ENCODE data around the gene ZNF195. TPM values are rescaled to one million over a fixed set of nuclear protein-coding genes. Genes with fewer than 3 reads are reported as not detected.
A peak's percentile ranks its signal among the peaks of the same experiment; 100 is the strongest.

The ZNF195 gene
- polyA plus RNA-seq (2012; rRNA removed): 13.2 and 21.7 TPM in 2 replicates
- polyA plus RNA-seq (2012; cell fraction: cytosol; rRNA removed): 16.3 and 16.4 TPM in 2 replicates
- 36.3 and 50.2 TPM in 2 replicates for polyA plus RNA-seq (2012; cell fraction: nucleus; rRNA removed)

- peaks cover 3% of the 10 kb centered on the region for H3F3A ChIP-seq (replicated peaks; ENCODE audit: insufficient read depth)
- no peaks in the 10 kb centered on the region for H3K27me3 ChIP-seq (ENCODE audit: insufficient read depth)
- H3K9me2 ChIP-seq: no peaks in the 10 kb centered on the region
- H3K4me3 ChIP-seq (ENCODE audit: low read depth in 2 of 2, low read length in 1 of 2): peak within 1 kb of the TSS; percentile 96 to 98
- H3K9ac ChIP-seq: peak within 1 kb of the TSS; percentile 94
- peaks cover 53% of the 10 kb centered on the region for H3K79me2 ChIP-seq (ENCODE audit: insufficient read depth)
- POLR2A ChIA-PET: interaction anchor here (0.6 to 1.6 kb wide), 9 partner anchors 17 to 363 kb away, joined by 3 to 6 read pairs (median 3); no protein-coding TSS in a partner anchor
- H2AFZ ChIP-seq (ENCODE audit: low read depth): peak within 1 kb of the TSS; percentile 82
- WGBS (ENCODE audit: low lambda C conversion rate): under 1% methylated on average over 32 of the region's 54 CpGs
- peaks cover 16 to 45% of the 10 kb centered on the region in 2 experiments; a peak in 3 of 4 replicates for H3K4me1 ChIP-seq (ENCODE audit: control insufficient read depth in 1 of 2, insufficient read depth in 2 of 2, low read depth in 1 of 2, low read length in 1 of 2)
- H3K9me3 ChIP-seq: no peaks in the 10 kb centered on the region
- H3K4me2 ChIP-seq: peak within 1 kb of the TSS; percentile 99
- H4K20me1 ChIP-seq (ENCODE audit: insufficient read depth): peaks cover 4% of the 10 kb centered on the region; the same call in 1 of the 2 replicates
- H3K36me3 ChIP-seq (replicated peaks in 1 of 2; ENCODE audit: control insufficient read depth in 1 of 2, insufficient read depth in 2 of 2, low read length in 1 of 2): peaks cover 28 to 37% of the 10 kb centered on the region in 2 experiments
- DNase-seq: peak; percentile 98
- CTCF ChIA-PET: interaction anchor here (1.0 to 11.0 kb wide), 4 partner anchors 26 to 287 kb away, joined by 3 to 88 read pairs (median 8); no protein-coding TSS in a partner anchor
- H3K27ac ChIP-seq (ENCODE audit: low read depth in 2 of 2, low read length in 1 of 2): peak within 1 kb of the TSS; percentile 68 to 94
- no peak for TF ChIP-seq RXRA (IDR thresholded peaks at IDR 0.05; ENCODE audit: borderline replicate concordance, low read depth)
- TF ChIP-seq GABPA (IDR thresholded peaks at IDR 0.05; ENCODE audit: low read depth): peak; percentile 85
- no peak for TF ChIP-seq MEF2A (IDR thresholded peaks at IDR 0.05; ENCODE audit: borderline replicate concordance, low read depth)
- TF ChIP-seq MAX (IDR thresholded peaks at IDR 0.05; ENCODE audit: low read depth): peak; percentile 74
- no peak for TF ChIP-seq GATA2 (CRISPR knock-in tag; IDR thresholded peaks at IDR 0.05)
- no peak for TF ChIP-seq RFX5 (IDR thresholded peaks at IDR 0.05; ENCODE audit: low read length)
- TF ChIP-seq ELF1 (IDR thresholded peaks at IDR 0.05): peak; percentile 90
- no peak for TF ChIP-seq RCOR1 (IDR thresholded peaks at IDR 0.05; ENCODE audit: low read length)
- TF ChIP-seq NRF1 (IDR thresholded peaks at IDR 0.05; ENCODE audit: low read depth, low read length): no peak
- peak; percentile 43 for TF ChIP-seq IRF3 (IDR thresholded peaks at IDR 0.05; ENCODE audit: low read depth, low read length)
- TF ChIP-seq FOXJ3 (CRISPR knock-in tag; IDR thresholded peaks at IDR 0.05): 0 out of 2 replicates have a peak, but pooled peaks have one; percentile 46
- TF ChIP-seq YY1 (IDR thresholded peaks at IDR 0.05; ENCODE audit: low read depth): peak; percentile 56
- TF ChIP-seq NFIC (IDR thresholded peaks at IDR 0.05; ENCODE audit: borderline replicate concordance): no peak
- TF ChIP-seq CHD2 (IDR thresholded peaks at IDR 0.05; ENCODE audit: low read length, partially characterized antibody): peak; percentile 73
- no peak for TF ChIP-seq JUND (IDR thresholded peaks at IDR 0.05)
- TF ChIP-seq SIN3A (IDR thresholded peaks at IDR 0.05; ENCODE audit: borderline replicate concordance, low read depth, low read length): no peak
- TF ChIP-seq EZH2phosphoT487 (IDR thresholded peaks at IDR 0.05; ENCODE audit: borderline replicate concordance, low read depth): no peak
- TF ChIP-seq USF2 (IDR thresholded peaks at IDR 0.05; ENCODE audit: borderline replicate concordance, low read depth, low read length): 0 out of 2 replicates have a peak, but pooled peaks have one; percentile 18
- no peak; the same call in 1 of the 2 replicates for TF ChIP-seq TCF12 (IDR thresholded peaks at IDR 0.05)
- no peak for TF ChIP-seq FOSL2 (IDR thresholded peaks at IDR 0.05; ENCODE audit: borderline replicate concordance, low read depth)
- peak; percentile 98 for TF ChIP-seq PBX3 (IDR thresholded peaks at IDR 0.05)
- TF ChIP-seq REST (IDR thresholded peaks at IDR 0.05; ENCODE audit: low read depth, low read length): 0 out of 2 replicates have a peak, but pooled peaks have one; percentile 49
- no peak for TF ChIP-seq FOXM1 (IDR thresholded peaks at IDR 0.05; ENCODE audit: low read depth)
- no peak for TF ChIP-seq TEAD4 (IDR thresholded peaks at IDR 0.05; ENCODE audit: borderline replicate concordance, insufficient read depth)
These were observed at the start of gene ZNF195 for GRCh38 chr11:3378426-3379423. Gene ZNF195, minus strand, starts transcription at chr11:3379146. Its CDS starts 106 bp downstream, at chr11:3379040.

All from SK-N-SH (cell line).